Activated effector memory CD4-positive, alpha-beta T cell treated with Interleukin-2 at 50 U/mL for 16 hours (primary cell): Measurements from ENCODE around the gene DLGAP1.

Source experiments
- DNase-seq: peaks from one replicate; pipeline ENCODE4 v3.0.0-alpha.2; 2020

DLGAP1 gene

DNA sequence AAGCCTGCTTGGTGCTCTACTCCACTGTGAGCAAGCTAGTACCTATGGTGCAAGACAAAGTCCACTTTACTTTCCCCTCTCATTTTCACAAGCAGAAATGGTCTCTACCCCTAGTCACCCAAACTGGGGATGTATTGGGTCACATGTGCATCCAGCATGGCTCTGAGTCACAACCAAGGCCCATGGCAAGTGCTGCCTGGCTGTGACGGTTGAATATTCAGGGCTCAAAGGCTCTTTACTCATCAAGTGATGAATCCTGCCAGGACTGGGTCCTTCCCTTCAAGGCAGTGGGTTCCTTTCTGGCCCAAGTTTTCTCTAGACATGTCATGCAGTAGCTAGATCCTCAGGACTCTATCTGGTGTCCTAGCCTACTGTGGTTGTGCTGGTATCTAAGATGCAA is 311.5 kb downstream of the DLGAP1 start:
- no peak for DNase-seq

DNA sequence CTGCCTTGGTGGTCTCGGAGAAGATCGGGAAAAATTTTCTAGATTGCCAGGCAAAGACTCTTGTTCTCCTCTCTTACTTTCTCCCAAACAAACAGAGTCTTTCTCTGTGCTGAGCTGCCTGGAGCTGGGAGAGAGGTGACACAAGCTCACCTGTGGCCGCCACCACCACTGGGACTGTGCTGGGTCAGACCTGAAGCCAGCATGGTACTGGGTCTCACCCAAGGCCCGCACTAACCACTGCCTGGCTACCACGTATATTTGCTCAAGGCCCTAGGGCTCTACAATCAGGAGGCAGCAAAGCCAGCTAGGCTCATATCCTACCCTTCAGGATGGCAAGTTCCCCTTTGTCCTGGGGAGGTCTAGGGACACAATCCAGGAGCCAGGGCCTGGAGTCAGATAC is 312.2 kb downstream of the DLGAP1 start:
- DNase-seq: no peak

DNA sequence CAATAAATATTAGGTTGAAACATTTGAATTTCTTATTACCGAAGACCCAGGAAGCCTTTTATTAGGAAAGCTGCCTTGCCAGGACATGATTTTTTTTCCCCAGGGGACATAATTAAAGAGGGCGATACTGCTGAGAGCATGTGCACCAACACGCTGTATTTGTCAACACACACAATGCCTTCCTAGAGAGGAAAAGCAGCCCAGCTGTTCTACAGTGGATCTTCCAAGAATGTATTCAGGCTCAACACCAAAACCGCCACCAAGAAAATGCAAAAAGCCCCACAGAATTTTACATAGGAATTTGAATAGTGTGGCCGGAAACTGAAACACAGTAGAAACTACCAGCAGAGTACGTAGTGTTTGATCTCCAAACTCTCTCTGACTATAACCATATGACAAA is 320.4 kb downstream of the DLGAP1 start:
- DNase-seq: no peak

DNA sequence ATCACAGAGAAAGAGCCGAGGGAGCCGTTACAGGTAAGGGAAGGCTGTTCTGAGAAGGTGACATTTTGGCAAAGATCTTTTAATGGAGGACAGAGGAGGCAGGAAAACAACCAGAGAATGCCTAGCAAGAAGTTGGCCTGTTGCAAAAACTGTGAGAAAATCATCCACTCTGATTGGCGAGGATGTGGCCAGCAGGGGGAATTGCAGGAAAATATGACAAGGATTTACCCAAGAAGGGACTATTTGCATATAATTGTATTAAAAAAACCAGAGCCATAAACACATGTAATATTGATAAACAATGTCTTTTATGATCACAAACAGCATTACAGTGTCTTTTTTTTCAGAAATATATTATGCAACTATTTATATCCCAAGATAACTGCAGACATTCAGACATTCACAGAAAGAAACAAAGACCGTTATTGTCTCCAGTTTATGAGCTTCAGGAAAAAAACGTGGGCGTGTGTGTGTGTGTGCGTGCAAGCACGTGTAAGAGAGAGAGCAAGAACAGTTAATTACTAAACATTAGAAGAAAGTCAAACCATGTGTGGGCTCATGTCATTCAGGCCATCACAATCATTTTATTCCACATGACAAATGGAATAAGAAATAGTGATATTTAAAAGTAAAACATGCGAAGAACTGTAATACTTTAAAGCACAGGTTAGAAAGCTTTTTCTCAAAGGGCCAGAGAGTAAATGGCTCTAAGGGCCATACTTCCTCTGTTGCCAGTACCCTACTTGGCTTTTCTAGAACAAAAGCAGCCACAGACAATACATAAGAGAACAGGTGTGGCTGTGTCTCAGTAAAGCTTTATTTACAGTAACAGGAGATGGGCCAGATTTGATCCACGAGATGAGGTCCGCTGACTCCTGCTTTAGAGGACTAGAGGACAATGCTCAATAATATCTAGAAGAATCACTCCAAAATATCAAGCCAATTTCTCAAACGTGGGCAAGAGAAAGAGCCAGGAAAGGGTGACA is 324.1 kb downstream of the DLGAP1 start:
- DNase-seq: no peak

DNA sequence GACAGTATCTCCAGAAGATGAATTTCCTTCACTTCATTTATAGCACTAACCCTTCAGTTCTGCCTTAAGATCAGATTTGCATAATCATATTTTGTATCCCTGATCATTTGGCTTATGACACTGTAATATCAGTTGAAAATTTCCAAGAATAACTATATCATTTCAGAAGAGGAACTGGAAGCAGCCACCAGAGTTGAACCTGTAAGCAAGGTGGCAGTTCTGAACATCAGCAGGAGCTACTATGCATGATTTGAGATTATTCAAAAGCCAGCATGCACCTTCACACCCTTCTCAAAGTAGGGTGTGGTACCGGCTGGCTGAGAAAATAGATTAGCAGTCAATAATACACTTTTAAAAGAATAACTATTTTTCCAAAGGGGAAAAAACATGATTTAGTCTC is 328.2 kb downstream of the DLGAP1 start:
- no peak for DNase-seq

DNA sequence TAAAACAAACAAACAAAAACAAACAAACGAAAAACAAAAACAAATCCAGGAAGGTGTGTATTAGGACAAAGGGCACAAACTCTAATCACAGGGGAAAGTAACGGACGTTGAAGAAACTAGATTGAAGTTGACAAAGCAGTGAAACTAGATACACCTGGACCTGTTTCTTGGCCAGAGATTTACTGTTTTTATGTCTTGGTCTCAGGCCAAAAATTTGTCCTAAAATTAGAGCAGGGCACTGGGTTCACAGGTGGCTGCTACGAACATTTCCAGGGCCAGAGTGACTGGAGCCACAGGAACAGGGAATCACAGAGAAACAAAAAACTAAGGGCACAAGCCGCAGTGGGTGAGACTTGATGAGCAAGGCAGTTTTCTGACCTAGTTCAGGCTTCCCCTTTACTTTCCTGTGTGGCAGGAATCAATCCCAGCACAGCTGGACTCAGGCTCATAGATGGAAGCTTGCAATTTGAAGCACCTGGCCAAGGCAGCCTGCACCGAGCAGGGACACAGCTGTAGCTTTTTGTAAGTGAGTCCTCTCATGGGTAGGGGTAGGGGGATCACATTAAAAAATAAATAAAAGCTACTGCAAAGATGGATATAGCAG is 329.4 kb downstream of the DLGAP1 start:
- no peak for DNase-seq

DNA sequence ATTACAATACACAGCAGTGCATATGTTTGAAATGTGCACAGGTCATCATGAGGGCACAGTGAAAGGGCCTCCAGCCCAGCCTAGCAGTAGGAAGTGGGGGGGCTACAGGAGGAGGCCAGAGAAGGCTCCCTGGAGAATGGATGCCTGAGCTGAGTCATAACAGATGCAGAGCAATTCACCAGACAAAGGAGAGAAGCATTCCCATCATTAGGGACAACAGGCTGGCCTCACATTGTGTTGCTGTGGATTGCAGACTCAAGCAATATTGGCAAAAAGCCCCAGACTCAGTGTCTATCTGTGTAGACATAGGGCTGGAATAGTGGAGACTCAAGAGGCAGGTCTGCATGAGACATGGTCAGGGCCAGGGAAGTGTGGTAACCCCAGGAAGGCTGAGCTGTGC is 329.9 kb downstream of the DLGAP1 start:
- DNase-seq: no peak

DNA sequence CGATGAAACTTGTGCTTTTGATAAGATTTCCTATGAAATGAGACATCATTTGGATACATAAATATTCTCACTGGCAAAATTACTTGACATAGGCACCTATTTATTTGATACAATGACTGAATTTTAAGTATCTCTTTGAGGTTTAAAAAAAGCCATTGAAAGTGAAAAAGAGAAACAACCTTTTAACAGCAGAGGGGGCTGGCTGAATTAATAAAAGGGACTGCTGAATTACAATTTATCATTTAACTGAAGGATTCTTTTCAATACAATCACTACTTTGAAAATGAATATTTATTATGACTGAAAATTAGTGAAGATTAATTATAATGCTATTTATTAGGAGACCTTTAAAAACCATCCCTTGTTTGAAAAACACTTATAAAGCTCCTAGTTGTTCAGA is 335.3 kb downstream of the DLGAP1 start:
- no peak for DNase-seq

DNA sequence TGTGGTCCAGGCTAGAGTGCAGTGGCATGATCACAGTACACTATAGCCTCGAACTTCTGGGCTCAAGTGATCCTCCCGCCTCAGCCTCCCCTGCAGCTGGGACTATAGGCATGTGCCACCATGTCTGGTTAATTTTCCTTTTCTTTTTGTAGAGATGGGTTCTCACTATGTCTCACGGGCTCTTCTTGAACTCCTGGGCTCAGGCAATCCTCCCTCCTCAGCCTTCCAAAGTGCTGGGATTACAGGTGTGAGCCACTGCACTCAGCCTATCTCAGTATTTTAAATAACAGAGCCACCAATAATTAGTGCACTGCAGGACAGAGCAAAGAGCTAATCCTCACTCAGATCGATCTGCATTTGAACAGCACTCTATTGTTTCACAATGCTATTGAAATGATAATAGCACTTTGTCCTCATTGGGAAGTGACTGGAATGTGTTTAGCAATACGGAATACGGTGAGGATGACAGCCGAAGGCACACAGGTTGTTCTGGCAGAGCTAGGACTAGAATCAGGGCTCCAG is 335.9 kb downstream of the DLGAP1 start:
- DNase-seq: no peak

DNA sequence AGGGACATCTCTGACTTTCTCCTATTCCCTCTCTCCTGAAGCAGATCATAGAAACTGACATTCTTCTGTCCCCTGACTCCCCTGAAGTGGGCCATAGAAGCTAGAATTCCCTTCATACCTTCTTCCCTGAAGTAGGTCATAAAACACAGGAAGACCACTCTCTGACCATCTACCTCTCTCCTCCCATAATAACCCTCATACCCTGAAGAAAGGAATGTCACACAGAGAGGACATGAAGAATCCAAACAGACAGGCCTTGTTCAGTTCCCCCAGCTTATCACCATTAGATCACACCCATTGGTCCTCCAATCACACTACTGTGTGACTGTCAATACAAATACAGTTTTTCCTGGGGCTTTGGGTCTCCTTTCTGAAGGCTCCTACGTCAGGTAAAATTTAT is 347.1 kb downstream of the DLGAP1 start:
- no peak for DNase-seq

DNA sequence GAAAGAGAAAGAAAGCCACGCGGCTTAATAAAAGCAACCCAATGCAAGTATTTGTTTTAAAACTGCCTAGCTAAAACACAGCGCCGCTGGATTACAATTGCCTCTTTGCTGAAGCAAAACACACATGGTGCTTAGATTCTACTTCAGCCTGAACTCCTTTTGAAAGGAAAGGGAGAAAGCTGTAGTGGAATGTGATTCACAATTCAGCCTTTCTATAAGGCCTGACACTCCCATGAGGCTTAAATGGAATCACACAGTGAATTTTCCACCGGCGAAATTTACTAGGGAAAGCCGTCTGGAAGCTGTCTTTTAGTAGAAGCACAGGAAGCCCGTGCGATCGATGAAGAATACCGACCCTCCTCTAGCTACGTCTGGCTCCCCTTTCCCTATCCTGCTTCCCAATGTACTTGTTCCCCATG is 348.0 kb downstream of the DLGAP1 start:
- no peak for DNase-seq

DNA sequence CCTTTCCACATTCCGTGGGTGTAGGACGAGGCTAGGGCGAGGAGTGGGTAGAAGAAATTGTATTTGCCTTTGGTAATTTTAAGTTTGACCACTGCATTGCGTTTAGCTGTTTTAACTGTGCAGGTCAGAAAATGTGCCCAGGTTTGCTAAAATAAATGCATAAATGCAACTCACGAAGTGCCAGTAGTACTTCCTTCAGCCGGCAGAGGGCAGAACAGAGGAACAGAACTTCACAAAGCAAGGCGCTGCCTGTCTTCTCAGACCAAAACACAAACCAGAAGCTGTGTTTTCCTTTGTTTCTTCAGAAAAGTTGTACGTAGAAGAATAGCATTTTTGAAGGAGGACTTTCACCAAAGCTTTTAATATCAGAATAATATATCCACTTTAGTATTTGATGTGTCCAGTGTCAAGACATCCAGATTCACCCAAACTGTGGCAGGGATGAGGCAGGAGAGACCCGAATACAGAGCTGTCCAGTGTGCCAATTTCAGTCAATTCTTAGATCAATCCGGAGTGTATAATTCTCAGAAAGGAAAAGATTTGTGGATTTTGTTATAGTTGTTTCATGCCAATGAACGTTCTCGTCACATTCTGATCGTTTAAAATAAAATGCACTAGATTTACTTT is 348.6 kb downstream of the DLGAP1 start:
- peak; percentile 2 for DNase-seq

DNA sequence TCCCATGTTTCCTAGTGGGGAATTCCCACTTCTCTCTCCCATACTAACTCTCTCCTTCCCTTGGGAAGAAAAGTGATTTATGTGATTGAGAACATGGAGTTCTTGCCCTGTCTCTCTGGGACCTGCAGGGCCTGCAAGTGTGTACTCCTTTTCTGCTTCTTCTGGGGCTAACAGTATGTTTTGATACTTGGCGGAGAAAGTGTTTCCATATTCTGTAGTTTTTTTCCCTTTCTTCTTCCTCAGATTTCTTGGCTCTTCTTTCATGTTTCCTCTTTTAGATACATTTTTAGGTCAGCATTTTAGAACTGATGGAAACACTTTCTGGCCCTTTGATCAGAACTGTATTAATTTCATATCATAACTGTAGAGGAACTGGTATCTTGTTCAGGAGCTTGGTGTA is 352.2 kb downstream of the DLGAP1 start:
- no peak for DNase-seq

DNA sequence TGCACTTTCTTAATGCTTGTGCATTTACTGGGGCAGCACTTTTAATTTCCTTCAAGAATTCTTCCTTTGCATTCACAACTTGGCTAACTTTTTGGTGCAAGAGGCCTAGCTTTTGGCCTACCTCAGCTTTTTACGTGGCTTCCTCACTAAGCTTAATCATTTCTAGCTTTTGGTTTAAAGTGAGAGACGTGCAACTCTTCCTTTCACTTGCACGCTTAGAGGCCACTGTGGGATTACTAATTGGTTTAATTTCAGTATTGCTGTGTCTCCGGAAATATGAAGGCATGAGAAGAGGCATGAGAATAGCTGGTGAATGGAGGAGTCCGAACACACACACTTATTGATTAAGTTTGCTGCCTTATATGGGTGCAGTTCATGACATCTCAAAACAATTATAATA is 354.1 kb downstream of the DLGAP1 start:
- no peak for DNase-seq

DNA sequence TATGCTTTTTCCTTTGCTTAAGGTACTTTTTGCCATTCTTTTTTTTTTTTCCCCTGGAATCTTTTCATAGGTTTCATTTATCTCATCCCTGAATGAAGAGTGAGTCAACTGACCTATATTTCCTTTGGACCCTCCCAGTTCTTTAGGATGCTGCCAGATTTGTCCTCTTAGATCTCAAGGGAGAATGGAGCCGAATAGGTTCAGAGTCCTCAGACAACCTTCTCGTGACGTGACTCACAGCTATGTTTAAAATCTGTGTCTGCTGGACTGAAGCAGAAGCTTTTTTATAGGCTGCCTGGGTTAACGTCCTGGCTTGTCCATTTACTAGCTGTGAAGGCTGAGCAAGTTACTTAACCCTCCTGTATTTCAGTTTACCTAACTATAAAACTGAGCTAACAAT is 358.6 kb downstream of the DLGAP1 start:
- no peak for DNase-seq

DNA sequence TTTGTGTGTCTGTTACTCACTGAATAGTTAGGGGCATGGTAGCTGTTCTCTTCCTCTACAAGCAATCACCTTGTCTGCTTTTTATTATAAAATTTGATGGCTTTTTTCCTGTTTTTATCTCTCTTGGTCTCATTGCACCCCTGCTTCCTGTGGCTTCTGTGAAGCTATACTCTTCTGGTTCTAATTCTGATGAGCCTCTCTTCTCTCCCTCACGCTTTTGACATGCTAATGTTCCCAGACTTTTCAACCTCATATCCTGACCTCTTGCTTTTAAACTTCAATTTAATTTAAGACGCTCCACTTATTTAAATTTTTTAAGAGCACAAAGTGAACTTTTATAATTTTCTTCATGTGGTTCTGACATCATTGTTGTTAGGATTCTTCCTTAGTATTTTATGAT is 361.4 kb downstream of the DLGAP1 start:
- DNase-seq: no peak

DNA sequence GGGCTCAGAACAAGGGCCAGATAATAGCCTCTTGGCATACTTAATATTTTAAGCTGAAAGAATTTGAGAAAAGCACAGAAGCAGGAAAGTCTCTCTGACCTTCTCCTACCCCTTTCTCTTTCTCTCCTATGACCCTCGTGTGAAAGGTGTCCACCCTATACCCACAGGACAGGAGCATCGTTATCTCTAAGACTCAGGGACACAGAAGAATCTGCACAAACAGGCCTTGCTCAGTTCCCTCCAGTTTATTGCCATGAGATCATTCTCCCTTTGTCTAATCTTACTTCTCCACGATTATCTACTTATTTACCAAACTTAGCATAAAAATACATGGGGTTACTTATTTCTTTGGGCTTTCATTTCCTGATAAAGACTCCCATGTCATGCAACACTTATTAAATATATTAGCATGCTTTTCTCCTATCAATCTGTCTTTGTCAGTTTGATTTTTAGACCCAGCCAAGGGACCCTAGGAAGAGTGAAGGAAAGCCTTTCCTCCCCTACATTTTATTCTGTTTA is 370.7 kb downstream of the DLGAP1 start:
- no peak for DNase-seq

DNA sequence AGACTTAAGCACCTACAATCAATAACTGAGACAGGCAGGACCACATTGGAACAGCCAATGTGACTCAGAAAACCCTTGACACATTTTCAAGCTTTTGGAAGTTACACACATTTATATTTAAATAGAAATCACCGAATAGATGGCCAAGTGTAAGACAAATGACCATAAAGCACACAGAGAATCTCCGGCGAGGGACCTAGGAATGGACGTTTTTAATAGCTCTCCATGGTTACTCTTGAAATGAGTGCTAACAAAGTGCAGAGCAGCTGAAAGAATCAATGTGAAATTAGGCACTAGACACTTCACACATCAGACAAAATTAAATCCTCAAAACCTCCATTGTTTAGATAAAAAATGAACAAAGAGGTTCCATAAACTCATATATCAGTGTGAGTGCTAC is 376.9 kb downstream of the DLGAP1 start:
- DNase-seq: no peak

DNA sequence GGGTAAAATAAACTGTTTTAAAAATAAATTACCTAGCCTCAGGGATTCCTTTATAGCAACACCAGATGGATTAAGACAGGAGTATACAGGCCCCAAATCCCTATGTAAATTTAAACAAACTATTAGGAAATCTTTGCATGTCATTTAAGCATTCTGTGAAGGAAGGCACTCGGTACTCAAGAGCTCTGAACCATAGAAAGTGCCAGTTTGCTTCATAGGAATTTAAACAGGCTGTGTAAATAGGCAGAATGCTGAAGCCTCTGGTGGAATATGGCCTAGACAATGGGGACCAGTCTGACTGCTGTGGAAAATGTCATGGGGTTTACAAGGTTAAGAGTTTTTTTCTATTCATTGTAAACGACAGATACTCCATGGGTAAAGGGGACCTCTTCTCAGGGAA is 377.4 kb downstream of the DLGAP1 start:
- DNase-seq: no peak

DNA sequence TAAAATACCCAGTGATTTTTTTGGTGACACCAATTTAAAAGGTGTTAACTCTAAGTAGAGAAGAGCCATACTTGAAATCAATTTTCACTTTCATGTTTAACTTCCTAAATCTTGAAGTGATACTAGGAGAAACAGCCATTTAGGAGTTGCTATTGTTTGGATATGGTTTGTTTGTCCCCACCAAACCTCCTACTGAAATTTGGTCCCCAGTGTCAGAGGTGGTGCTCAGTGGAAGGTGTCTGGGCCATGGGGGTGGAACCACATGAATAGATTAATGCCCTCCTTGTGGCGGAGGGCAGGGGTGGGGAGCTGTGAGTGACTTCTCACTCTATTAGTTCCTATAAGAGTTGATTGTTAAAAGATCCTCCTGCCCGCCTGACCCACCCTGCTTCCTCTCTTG is 377.9 kb downstream of the DLGAP1 start:
- no peak for DNase-seq

DNA sequence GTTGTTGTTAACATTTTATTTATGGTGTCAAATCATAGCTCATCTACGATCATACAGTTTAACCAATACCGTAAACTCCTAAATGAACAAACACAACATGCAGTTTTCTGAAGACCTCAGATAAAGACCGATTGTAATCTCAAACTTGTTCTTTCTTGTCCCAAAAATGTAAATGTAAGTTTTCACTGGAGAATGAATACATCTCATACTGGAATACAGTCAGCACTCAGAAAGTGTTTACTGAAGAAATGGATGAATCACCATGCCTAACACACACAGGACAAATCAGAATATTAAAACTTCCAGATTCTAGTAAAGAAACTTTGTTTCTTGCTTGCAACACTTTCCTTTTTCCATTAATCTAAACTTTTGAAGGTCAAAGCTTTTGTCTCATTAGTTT is 380.5 kb downstream of the DLGAP1 start:
- DNase-seq: no peak

DNA sequence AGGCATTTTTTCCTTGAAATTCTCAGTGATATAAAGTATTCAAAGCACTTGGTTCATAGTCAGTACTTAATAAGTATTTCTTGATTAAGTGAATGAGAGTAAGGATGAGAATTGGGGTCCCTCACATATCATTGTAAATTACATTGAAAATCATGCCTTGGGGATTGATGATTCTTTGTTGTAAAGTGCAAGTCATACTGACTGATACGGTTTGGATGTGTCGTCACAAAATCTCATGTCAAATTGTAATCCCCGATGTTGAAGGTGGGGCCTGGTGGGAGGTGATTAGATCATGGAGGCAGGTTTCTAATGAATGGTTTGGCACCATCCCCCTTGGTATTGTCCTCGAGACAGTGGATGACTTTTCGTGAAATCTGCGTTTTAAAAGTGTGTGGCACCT is 385.9 kb downstream of the DLGAP1 start:
- no peak for DNase-seq

DNA sequence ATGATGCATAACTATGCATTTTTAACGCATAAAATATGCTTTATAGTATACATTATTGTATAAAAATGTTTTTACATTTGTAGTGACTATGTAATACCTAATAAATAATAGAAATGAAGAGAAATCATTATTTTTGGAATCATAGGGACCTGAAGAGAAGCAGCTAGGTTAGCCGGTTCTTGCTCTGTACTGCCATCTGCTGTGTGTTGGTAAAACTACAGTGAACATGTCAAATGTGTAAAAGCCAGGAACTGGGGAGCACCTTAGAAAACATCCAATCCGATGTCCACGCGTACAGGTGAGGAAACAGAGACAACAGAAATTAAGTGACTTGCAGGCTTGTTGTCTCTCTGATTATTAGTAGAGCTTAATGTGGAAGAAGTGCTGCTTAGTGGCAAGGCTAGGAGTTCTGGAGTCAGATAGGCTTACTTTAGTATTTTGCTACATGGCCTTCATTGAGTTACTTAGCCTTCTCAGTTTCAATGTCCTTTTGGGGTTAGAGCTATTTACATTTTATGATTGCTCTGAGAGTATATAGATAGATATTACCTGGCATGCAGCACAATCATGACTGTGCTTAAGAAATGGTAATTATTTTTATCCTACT is 386.5 kb downstream of the DLGAP1 start:
- no peak for DNase-seq
